ENCODE results near the gene AGAP5. TPM values are rescaled to one million over a fixed set of nuclear protein-coding genes. Genes with fewer than 3 reads are reported as not detected.

AGAP5 gene
- total and polyA plus RNA-seq, 2 of the 4 experiments (the other 2 are of a cell fraction) = 1.8 to 4.1 TPM

- TF ChIP-seq CTCF (conservative IDR thresholded peaks at IDR 0.05; ENCODE audit: low read depth, low read length) (no peak), MAZ (IDR thresholded peaks at IDR 0.05; ENCODE audit: borderline replicate concordance, low read depth, low read length) (no peak), ELK1 (IDR thresholded peaks at IDR 0.05; ENCODE audit: borderline replicate concordance, low read depth, low read length) (no peak), POLR2A (IDR thresholded peaks at IDR 0.05; ENCODE audit: low read depth, low read length) (no peak), MAFK (IDR thresholded peaks at IDR 0.05; ENCODE audit: low read depth, low read length) (no peak), SMC3 (IDR thresholded peaks at IDR 0.05; ENCODE audit: low read depth, low read length) (no peak)
Observed at GRCh38 chr10:73647875-73648651, 49.8 kb downstream of the AGAP5 start (continued).
